ENCODE results near the gene PFDN4. TPM values are rescaled to one million over a fixed set of nuclear protein-coding genes. Genes with fewer than 3 reads are reported as not detected.
"Not testable (repeated sequence)": the region's sequence is repeated elsewhere in the genome, so short reads cannot be mapped to it uniquely, and the experiment has no call there.

Gene PFDN4
- total RNA-seq, 1 donor from 2014 or later: 28.1 TPM

DNA sequence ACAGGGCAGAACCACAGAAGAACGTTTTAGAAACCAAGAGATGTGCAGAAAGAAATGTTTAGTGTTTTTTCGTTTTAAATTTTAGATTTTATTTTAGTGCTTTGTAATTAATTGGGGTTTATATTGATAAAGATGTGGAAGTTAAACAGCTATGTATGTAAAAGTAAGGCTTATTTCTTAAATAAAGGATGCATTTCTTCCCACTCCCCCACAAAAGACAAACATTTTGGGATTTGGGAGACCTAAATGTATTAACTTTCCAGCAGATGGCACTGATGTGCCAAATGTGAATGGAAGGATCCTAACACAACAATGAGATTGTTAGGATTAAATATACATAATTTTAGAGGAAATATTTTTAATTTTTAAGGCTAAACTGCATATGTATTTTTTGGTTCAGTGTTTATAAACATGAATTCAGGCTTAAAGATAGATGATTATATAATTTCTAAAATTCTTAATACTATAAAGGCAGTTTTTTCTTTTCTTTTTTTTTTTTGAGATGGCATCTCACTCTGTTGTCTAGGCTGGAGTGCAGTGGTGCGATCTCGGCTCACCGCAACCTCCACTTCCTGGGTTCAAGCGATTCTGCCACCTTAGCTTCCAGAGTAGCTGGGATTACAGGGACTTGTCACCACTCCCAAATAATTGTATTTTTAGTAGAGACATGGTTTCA is 12.0 kb downstream of the PFDN4 start:
- intact Hi-C loops (cut with DNase I): loop anchor here (2.0 to 5.0 kb wide), 2 partner anchors 257 to 427 kb away; partner anchors contain the start of gene DOK5
- DNase-seq (ENCODE audit: low spot score): no peak

DNA sequence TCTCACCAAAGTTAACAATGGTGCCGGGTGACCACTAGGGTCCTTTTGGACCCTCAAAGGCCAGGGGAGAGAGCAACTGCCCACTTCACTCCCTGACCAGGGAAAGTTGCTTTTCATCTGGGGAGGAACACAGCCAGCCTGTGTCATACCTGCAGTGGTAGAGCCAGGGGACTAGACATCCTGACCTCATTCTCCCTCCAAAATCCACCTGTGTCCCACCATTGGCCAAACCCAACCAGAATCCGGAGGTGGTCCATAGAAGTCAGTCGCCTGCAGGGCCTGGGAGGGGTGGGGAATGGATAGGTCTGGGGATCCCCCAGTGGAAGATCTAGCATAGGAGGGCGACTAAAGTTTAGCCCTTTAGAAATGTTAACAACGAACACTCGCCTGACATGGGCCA is 12.8 kb downstream of the PFDN4 start:
- intact Hi-C loops (cut with DNase I): loop anchor here (2.0 kb wide), 1 partner anchor 426 kb away; no protein-coding TSS in a partner anchor
- DNase-seq (ENCODE audit: low spot score): no peak

DNA sequence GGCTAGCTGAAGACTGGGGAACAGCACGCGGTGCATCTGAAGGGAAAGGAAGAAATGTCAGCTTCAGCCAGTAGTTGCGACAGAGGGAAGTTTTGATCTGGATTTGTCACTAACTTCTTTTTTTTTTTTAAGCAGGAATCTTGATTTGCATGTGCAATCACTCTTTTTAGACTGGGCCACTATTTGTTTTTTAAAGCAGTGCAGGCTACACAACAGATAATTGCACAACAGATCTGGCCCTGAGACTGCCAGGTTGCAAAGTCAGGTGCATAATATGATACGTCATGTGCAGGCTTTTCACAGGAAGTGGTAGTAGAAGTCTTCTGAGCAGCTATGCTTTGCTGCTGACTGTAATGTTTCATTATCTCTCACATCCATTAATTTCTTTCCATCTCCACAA is 13.5 kb downstream of the PFDN4 start:
- intact Hi-C loops (cut with DNase I): loop anchor here (2.0 kb wide), 1 partner anchor 425 kb away; no protein-coding TSS in a partner anchor
- no peak for DNase-seq (ENCODE audit: low spot score)

DNA sequence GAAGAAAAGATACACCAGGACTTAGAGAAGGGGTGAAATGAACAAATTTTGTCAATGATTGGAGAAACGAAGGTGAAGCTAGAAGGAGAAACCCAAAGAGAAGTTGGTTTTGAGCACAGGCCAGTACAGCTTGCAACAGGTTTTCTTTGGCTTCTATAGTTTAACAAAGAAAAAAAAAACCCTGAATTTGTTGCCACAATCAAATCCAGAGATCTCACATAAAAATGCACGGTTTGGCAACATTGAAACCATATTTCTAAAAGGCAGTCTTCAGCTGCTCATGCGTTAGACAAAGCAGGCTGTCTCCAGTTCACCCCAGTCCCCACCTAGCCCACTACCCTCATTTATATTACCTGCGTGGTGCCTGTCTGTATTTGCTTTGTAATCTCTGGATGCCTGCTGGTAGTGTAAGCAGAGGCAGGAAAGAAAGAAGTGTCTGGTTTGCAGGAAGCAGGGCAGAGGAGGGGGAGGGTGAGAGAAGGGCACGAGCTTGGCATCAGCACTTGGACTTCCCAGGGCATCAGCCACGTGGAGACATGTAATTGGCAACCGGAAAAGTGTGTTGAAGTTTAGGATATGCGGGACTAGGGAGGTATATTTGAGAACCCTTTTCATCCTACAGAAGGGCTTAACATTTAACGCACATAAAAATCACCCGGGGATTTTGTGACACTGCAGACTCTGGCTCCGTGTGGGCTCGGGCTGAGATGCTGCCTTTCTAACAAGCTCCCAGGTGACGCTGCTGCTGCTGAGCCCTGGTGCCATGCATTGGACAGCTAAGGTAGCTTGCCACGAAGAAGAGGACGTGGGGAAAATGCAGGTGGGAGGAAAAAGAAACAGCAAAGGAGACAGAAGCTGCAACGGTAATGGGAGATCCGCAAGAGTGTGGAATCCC is 14.4 kb downstream of the PFDN4 start:
- DNase-seq (ENCODE audit: low spot score): no peak
- intact Hi-C loops (cut with DNase I): loop anchor here (2.0 kb wide), 1 partner anchor 425 kb away; no protein-coding TSS in a partner anchor

DNA sequence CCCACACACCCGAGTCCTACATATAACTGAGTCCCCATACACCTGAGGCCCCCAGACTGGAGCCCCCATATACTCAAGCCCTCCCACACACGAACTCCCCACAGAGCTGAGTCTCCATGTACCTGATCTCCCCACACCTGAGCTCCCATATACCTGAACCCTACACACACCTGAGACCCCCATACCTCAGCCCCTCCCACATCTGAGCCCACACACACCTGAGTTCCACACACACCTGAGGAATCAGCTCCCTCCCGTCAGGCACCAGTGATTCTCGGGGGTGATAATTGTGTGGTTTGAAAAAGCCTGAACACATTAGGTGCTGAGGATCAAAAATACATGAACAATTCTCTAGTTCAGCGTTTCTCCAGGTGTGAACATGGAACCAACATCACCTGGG is 15.4 kb downstream of the PFDN4 start:
- no peak for DNase-seq (ENCODE audit: low spot score)
- intact Hi-C loops (cut with DNase I): no loop called here

DNA sequence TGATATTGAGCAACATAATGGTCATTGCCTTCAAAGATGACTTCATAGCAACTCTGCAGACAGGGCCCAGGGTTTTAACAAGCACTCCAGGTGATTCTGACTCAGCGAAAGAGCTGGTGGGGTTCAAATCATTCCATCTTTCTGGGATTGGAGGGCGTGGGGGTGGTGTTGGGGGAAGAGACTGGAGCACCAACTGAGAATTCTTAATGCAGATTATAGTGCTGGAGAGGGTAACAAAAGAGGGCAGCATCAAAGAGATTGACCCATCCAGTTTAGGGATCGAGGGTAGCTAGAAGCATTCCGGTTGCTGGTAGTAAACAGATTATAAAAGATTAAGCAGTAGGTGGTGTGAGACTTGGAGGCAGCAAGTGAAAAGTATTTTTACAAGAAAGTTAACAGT is 15.9 kb downstream of the PFDN4 start:
- DNase-seq (ENCODE audit: low spot score): no peak
- intact Hi-C loops (cut with DNase I): no loop called here

DNA sequence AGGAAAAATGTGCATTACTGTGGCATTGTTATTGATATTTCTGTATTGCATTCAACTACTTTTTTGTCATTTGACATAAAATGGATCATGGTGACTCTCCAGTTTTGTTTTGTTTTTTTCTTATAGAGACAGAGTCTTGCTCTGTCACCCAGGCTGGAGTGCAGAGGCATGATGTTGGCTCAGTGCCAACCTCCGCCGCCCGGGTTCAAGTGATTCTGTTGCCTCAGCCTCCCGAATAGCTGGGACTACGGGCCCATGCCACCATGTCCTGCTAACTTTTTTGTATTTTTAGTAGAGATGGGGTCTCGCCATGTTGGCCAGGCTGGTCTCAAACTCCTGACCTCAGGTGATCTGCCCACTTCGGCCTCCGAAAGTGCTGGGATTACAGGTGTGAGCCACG is 16.8 kb downstream of the PFDN4 start:
- DNase-seq (ENCODE audit: low spot score); intact Hi-C loops (cut with DNase I): not testable (repeated sequence)

DNA sequence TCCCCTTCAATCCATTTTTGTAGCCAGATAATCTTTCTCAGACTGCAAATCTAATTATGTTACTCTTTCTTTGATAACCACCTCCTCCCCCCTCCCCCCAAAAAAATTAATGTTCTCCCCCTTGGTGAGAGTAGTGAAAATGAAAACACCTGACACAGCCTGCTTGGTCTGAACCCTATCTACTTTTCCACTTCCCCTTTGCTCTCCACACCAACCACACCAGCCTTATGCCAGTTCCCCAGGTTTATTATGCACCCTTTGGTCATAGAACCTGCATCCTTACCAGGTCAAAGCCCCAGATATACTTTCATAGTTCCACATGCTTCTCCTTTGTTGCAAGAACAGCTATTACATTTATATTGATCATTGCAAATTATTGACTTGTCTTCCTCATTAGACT is 19.4 kb downstream of the PFDN4 start:
- DNase-seq (ENCODE audit: low spot score): no peak
- intact Hi-C loops (cut with DNase I): no loop called here

DNA sequence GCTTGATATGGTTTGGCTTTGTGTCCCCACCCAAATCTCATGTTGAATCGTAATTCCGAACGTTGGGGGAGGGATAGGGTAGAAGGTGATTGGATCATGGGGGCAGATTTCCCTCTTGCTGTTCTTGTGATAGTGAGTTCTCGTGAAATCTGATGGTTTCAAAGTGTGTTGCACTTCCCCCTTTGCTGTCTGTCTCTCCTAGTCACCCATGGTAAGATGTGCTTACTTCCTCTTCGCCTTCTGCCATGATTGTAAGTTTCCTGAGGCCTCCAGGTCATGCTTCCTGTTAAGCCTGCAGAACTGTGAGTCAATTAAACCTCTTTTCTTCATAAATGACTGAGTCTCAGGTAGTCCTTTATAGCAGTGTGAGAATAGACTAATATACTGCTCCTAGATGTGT is 19.9 kb downstream of the PFDN4 start:
- DNase-seq (ENCODE audit: low spot score): no peak
- intact Hi-C loops (cut with DNase I): no loop called here

DNA sequence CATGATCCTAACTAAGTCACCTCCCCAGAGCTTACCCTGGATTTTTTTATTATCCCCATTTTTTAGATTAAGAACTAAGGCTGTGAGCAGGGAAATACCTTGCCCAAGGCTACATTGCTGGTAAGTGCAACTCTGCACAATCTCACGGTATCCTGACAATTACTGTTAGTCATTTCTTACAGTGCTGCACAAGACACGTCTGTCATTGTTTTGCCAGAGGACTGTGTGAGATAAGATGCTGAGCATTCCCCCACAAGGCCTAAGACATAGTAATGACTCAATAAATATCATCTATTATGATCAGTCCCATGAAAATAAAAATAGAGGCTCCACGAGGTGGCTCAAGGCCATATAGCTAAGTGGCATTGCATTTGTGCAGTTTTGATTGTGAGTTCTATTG is 21.0 kb downstream of the PFDN4 start:
- no peak for DNase-seq (ENCODE audit: low spot score)
- intact Hi-C loops (cut with DNase I): no loop called here

DNA sequence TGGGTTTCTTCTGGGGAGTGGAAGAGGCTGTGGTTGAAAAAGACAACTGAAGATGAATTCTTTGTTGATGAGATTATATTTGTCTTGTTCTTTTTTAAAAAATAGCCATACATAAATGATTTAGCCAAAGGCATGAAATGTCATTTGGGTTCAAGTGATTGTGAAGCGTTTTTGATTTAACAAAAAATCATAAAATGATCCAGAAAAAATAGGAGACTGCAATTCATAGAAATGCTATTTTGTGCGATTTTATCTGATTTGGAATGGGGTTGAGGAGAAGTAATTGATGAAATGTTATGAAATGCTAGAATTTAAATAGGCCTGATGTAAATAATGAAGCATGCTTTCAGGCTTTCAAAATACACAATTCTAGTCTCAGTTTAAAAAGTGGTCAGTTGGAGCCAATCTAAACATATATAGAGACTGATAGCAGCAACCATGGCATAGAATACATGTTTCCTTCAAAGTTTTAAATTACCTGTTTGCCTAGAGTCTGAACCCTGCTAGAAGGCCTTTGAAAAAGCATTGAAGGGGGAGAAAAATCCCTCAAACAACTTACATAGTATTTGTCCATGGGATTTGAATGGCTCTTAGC is 21.8 kb downstream of the PFDN4 start:
- no peak for DNase-seq (ENCODE audit: low spot score)
- intact Hi-C loops (cut with DNase I): no loop called here

DNA sequence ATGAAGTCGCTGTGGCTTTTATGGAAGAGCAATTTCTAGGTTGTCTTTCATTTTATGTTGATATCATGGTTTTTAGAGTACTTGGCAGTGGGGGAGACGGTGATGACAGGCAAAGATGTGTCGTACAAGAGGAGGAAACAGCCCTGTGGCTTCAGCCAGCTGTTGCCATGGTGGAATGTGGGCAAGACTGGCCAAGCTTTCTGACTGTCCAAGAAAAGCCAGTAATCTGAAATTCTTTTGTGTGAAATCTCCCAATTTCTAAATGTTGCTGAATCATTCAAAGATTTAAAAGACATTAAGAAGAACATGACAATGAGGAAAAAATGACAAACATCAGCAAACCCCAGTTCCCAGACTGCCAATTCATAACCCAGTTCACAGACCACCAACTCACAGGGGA is 23.1 kb downstream of the PFDN4 start:
- intact Hi-C loops (cut with DNase I): no loop called here
- no peak for DNase-seq (ENCODE audit: low spot score)

DNA sequence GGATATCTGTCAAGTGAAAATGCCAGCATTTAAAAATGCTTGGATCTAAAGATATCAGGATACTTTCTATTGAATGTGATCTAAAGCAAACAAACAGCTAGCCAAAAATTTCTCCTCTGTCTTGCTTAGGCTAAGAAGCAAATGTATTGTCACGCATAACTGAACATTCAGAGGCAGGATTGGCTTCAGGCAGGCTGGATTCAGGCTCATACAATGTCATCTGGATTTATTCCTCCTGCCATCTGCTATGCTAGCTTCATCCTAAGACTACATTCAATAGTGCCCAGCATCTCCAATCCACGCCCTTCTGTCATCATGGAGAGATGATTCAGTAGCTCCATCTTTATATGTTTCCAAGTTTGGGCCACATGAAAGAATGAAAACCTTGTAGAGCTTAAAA is 27.1 kb downstream of the PFDN4 start:
- intact Hi-C loops (cut with DNase I): no loop called here
- DNase-seq (ENCODE audit: low spot score): no peak

DNA sequence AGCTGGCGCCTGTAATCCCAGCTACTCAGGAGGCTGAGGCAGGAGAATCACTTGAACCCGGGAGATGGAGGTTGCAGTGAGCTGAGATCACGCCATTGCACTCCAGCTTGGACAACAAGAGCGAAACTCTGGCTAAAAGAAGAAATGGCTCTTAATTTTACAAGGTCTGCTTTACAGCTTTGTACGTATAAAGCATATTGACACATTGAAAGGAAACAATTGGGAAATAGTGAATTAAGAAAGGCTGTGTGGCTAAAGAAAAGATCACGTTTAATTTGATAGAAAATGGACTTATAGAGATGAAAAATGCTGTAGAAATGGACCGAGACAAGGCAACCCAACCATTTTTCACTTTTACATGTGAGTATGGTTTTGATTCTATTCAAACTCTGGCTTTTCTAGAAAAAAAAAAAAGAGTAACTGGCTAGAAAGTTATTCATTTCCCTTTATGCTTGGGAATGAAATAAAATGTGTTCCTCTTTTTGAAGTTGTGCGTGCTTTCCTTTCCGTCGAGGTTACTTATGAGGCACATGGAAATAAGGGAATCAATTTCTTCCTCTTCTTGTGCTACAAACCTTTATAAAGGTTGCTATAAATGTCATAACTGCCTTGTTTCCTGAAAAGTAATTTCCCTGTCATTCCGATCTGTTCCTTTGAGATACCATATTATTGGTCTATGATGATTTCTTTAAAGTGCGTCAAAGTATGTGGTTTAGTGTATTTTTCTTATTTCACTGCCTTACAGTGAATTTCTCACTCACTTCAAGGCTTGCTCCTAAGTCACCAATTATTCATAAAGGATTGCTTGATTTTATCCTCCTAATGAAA is 29.4 kb downstream of the PFDN4 start:
- intact Hi-C loops (cut with DNase I): no loop called here
- no peak for DNase-seq (ENCODE audit: low spot score)

DNA sequence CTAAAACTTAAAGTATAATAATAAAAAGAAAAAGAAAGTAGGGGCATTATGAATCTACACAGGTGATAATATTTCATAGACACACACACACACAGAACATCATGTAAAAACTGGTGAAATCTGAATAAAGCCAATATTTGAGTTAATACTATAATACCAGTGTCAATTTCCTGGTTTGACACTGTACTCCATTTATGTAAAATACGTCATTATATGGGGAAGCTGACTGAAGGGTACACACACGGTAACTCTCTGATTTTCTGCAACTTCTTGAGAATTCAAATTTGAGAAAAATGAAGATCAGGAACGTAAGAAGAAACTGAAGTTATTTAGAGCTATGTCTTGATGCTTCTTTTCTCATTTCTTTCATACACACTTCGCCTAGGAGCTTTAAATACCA is 36.2 kb downstream of the PFDN4 start:
- no peak for DNase-seq (ENCODE audit: low spot score)
- intact Hi-C loops (cut with DNase I): no loop called here

DNA sequence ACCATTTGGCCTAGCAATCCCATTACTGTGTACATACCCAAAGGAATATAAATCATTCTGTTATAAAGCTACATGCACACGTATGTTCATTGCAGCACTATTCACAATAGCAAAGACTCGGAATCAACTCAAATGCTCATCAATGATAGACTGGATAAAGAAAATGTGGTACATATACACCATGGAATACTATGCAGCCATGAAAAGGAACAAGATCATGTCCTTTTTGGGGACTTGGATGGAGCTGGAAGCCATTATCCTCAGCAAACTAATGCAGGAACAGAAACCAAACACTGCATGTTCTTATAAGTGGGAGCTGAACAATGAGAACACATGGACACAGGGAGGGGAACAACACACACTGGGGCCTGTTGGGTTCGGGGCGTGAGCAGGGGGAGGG is 40.8 kb downstream of the PFDN4 start:
- intact Hi-C loops (cut with DNase I); DNase-seq (ENCODE audit: low spot score): not testable (repeated sequence)

DNA sequence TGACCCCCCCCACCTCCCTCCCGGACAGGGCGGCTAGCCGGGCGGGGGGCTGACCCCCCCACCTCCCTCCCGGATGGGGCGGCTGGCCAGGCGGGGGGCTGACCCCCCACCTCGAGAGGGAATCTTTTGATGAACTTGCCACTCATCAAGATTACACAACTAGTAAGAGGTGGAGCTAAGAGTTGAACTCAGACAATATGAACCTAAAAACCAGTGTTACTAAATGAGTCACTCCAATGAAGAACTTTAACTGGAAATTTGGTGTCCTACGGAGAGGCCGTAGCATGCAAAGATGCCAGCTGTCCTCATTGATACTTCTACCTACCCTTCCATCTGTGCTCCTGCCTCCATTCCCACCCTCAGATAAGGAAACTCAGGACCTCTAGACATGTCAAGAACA is 42.8 kb downstream of the PFDN4 start:
- DNase-seq (ENCODE audit: low spot score): no peak
- intact Hi-C loops (cut with DNase I): no loop called here

DNA sequence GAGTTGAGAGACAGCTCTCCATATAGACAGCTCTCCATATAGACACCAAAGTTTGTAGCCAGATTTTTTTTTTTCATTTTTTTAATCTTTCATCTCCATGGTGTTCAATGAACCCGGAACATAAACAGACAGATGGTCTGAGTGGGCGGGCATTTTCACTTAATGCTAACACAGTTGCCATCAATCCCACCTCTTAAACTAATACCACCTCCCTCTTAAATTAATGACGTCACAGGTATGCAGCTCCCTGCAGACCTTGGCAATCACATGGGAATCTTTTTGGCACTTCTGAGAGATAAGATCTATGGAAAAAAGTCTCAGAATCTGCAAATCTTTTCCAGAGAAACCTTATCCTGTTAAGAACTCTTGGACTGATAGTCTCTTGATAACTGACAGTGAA is 43.2 kb downstream of the PFDN4 start:
- intact Hi-C loops (cut with DNase I): no loop called here
- DNase-seq (ENCODE audit: low spot score): no peak

DNA sequence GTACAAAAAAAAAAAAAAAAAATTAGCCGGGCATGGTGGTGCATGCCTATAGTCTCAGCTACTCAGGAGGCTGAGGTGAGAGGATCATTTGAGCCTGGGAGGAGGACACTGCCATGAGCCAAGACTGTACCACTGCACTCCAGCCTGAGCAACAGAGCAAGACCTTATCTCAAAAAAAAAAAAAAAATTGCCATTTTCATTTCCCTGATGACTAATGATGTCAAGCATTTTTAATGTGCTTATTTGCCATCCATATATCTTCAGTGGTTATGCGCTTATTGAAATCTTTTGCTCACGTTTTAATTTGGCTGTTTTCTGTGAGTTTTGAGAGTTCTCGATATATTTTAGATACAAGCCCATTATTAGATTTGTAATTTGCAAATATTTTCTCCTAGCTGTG is 46.7 kb downstream of the PFDN4 start:
- DNase-seq (ENCODE audit: low spot score): no peak
- intact Hi-C loops (cut with DNase I): no loop called here

DNA sequence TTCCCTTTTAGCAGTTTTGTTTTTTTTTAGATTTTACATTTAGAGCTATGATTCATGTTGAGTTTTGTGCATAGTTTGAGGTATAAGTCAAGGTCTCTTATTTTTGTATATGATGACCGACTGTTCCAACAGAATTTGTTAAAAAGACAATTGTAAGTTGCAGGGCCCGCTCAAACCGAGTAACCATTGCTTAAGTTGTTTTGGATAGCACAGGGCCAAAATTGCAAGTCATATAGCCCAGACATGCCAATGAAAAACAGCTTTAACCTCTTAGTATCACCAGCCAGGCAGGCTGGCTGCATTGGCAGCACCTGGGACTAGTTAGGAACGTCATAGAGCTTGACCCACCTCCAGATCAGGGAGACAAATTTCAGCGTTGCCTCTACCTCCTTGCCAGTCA is 47.3 kb downstream of the PFDN4 start:
- intact Hi-C loops (cut with DNase I): no loop called here
- DNase-seq (ENCODE audit: low spot score): no peak
